HepG2 (cell line): ENCODE measurements around the gene PADI4. TPM values are rescaled to one million over a fixed set of nuclear protein-coding genes. Genes with fewer than 3 reads are reported as not detected.

Source experiments
- polyA plus RNA-seq, 8 experiments: library from polyadenylated mRNA; depleted of rRNA in 3 of 8; stranded (reverse) in 7 of 8; unstranded in 1 of 8; fragments of >200 nt; fragmentation: Illumina TruSeq in 4 of 8; extraction: Trizol in 4 of 8; gene quantifications; 2 replicates each; pipeline versions ENCODE4 v1.2.1 to v1.2.3, GENCODE V29; 2011 to 2016; ENCODE audit warnings: low read depth in 4 of 8, missing spikeins in 1 of 8, mixed read lengths in 1 of 8; ENCODE audit not compliant: insufficient read depth in 1 of 8
- total RNA-seq, 5 experiments: library from RNA; depleted of rRNA; stranded (reverse); fragments of >200 nt; fragmentation: Illumina TruSeq; extraction: Trizol; gene quantifications; 2 replicates each; pipeline ENCODE4 v1.2.3, GENCODE V29; 2016; ENCODE audit warnings: low read depth in 1 of 5
- TF ChIP-seq, protein P1 (sequence below), 2 experiments: fragments of 450-650 bp in 1 of 2; sonication (generic) in 1 of 2; formaldehyde crosslinking in 1 of 2; IDR thresholded peaks; 2 replicates each; pipeline versions ENCODE4 v1.6.1 to v1.8.0; 2016 to 2022; ENCODE audit warnings: antibody characterized with exemption in 1 of 2, mild to moderate bottlenecking in 1 of 2, missing genetic modification reagents in 1 of 2

PADI4 gene
- total and polyA plus RNA-seq, 2 of the 13 experiments (the other 11 are each of a cell fraction or from before 2014, with no cell fraction given), result 0.04 TPM

GRCh38 chr1:17265950-17266349 lies 42.0 kb upstream of the PADI4 start (continued):
- TF ChIP-seq, protein P1, sequence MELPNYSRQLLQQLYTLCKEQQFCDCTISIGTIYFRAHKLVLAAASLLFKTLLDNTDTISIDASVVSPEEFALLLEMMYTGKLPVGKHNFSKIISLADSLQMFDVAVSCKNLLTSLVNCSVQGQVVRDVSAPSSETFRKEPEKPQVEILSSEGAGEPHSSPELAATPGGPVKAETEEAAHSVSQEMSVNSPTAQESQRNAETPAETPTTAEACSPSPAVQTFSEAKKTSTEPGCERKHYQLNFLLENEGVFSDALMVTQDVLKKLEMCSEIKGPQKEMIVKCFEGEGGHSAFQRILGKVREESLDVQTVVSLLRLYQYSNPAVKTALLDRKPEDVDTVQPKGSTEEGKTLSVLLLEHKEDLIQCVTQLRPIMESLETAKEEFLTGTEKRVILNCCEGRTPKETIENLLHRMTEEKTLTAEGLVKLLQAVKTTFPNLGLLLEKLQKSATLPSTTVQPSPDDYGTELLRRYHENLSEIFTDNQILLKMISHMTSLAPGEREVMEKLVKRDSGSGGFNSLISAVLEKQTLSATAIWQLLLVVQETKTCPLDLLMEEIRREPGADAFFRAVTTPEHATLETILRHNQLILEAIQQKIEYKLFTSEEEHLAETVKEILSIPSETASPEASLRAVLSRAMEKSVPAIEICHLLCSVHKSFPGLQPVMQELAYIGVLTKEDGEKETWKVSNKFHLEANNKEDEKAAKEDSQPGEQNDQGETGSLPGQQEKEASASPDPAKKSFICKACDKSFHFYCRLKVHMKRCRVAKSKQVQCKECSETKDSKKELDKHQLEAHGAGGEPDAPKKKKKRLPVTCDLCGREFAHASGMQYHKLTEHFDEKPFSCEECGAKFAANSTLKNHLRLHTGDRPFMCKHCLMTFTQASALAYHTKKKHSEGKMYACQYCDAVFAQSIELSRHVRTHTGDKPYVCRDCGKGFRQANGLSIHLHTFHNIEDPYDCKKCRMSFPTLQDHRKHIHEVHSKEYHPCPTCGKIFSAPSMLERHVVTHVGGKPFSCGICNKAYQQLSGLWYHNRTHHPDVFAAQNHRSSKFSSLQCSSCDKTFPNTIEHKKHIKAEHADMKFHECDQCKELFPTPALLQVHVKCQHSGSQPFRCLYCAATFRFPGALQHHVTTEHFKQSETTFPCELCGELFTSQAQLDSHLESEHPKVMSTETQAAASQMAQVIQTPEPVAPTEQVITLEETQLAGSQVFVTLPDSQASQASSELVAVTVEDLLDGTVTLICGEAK (IDR thresholded peaks at IDR 0.05), result no peak; the same call in 1 of the 2 replicates
- TF ChIP-seq, protein P1 (CRISPR knock-in tag; IDR thresholded peaks at IDR 0.05), result peak; percentile 91
